Measurements from ENCODE around the gene CYGB.

Gene CYGB

DNA sequence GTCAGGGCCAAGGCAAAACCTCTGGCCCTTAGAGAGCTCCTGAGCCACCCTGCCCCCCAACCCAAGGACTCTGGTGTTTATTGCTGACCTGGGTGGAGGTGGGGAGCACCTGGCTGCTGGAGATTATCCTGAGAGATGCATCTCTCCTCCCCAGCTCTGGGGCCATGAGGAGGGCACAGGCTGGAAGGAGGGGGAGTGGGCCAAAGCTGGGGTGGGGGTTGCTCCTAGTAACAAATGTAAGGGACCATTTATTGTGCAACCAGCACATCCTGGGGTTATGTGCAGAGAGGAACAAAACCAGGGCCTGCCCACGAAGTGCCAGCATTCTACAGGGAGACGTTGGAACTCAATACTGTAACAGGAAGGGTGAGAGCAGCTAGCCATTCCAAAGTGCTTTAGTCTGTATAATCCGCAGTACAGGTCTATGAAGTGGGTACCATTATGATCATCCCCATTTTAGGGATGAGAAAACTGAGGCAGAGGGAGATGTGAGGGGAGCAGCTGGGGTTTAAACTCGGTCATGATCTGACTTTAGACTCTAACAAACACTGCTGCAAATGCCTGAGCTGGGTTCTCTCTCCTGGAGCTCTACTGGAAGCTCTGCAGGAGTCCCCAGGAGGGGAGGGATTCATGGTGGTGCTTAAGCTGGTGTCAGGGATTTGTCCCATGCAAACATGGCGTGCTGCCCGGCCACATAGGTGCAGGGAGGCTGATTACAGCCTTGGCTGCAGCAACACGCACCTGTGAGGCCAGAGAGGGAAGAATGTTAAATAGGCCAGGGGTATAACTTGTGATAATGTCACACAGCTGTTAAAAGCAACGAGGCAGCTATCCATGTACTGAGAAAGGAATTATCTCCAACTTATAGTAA lies 34.9 kb downstream of the CYGB start:
- in situ Hi-C loops (cut with MboI; ENCODE audit: low sequenced_read_pairs): loop anchor here (10.0 to 25.0 kb wide), 2 partner anchors 90 to 198 kb away; partner anchors contain the start of gene QRICH2

DNA sequence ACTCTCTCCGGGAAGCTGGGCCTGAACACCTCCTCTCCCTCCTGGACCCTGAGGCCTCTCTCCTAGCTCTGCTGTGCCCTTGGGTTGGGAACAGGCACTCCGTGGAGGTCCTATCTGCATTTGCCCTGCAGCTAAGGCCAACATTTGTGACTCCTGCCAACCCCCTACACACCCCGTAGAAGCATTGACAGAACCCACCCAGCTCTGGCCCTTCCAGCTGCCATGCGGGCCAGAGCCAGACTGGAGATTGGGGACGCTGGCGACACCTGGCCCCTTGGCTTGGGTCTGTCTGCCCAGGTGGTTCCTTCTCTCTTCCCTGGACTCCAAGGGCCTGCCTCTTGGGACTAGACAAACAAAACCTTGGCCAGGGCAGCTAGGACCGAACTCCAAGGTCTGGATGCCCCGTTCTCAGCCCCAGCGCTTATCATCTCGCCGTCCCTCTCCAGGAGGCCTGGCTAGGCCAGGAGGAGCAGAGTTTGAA lies 35.6 kb downstream of the CYGB start:
- in situ Hi-C loops (cut with MboI; ENCODE audit: low sequenced_read_pairs): loop anchor here (10.0 to 25.0 kb wide), 2 partner anchors 90 to 197 kb away; partner anchors contain the start of gene QRICH2

DNA sequence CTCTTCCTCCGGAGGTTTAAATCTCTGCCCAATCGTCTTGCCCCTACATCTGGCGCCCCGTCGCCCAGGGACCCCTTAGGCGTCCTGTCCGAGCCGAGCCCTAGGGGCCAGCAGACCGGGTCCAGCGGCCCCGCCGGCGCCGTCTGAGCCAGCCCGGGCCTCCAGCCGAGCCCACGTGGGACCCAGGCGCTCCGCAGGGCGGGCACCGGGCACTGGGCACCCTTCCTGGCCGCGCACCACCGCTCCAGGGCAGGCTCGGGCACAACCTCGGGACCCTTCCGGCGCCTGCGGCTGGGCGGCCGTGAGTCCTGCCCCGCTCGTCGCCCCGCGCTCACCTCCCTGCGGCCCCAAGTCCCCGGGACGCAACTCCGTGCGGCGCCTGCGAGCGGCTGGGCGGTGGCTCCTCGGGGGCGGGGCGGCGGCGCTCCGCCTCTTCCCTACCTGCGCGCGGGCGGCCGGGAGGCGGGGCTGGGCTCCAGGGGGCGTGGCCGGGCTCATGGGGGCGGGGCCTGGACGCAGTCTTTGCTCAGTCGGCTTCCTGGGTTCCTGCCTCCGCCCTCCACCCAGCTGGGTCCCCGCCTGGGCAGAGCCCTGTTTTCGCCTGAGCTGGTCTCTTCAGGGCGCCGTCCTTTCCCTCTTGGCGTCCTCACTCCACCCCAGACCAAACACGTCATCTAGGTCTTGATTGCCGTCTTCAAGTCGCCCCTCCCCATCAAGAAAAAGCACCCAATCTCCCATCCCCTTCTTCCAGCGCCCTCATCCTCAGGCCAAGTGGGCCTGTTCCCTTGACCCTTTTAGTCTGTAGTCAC lies 36.3 kb downstream of the CYGB start, which contains the start of gene RHBDF2:
Gene RHBDF2 (minus strand): TSS at position 406 of the 809 bp plus-strand sequence. CDS start 19,899 bp downstream, outside the sequence.
- in situ Hi-C loops (cut with MboI; ENCODE audit: low sequenced_read_pairs): loop anchor here (10.0 to 25.0 kb wide), 2 partner anchors 89 to 196 kb away; partner anchors contain the start of gene QRICH2

DNA sequence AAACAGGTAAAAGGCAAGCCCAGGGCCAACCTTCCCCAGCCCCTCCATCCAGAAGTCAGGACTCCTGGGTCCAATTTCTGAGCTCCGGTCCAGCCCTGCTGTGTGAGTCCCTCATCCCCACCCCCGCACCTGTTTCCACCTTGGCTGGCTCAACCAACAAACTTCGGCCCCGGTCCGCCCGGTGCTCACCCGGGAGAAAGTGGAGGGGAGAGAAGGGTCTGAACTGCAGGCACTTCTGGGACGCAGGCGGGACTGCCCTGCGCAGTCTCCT lies 36.8 kb downstream of the CYGB start:
- in situ Hi-C loops (cut with MboI; ENCODE audit: low sequenced_read_pairs): loop anchor here (10.0 to 25.0 kb wide), 2 partner anchors 88 to 196 kb away; partner anchors contain the start of gene QRICH2

DNA sequence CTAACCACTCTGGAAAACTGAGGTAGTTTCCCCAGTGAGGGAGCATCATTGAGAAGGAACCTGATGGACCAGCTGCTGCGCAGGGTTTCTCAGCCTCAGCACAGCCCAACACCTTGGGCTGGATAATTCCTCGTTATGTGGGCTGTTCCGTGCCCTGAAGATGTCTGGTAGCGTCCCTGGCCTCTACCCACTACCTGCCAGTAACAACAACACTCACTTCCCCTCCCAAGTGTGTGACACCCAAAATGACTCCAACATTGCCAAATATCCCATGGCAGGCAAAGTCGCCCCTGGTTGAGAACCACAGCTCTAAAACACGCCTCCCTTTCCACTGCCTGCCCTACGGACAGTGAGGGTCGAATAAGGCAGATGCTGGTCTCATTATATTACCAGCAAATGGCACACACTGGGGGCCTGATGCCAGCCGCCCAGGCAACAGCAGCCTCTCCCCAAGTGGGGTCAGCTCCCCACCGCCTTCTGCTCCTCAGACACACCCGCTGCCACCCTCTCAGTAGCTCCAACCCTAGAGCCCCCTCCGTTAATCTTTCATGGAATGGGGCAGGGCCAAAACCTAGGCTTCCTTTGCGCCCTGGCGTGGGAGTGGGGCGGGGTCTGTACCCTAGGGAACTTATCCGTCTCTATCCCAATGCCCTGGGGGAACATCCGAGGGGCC lies 37.3 kb downstream of the CYGB start:
- in situ Hi-C loops (cut with MboI; ENCODE audit: low sequenced_read_pairs): loop anchor here (10.0 to 25.0 kb wide), 2 partner anchors 88 to 195 kb away; partner anchors contain the start of gene QRICH2

DNA sequence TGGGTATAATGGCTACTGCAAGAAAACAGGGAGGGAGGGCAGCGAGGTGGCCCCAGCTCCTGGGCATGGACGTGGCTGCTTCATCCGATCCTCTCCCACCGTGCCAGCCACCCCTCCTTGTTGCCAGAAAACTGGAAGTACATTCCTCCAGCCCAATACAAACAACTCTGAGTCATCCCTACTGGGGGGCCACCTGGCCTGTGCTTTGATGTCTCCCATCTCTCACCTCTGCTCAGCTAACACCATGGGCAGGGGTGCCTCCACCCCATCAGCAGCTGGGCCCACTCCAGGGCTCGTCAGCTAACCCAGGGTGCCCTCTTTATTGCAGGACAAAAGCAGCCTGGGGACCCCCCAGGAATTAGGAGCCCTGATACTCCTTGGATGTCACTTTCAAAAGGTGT lies 38.2 kb downstream of the CYGB start:
- in situ Hi-C loops (cut with MboI; ENCODE audit: low sequenced_read_pairs): no loop called here

DNA sequence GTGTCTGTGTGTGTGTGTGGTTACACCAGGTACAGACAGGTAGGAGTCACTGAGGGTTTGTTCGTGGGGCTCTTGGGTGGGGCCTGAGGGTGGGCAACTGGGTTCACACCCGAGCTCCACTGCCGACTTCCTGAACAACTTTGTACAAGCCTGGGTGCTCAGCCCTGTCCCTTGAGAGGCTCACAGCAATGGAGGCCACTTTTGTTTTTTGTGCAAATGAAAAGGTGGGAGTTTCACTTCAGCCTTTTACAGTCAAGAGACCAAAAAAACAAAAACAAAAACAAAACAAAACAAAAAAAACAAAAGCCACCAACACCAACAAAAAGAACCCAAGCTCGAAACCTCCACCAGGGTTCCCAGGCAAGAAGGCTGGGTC lies 38.6 kb downstream of the CYGB start:
- in situ Hi-C loops (cut with MboI; ENCODE audit: low sequenced_read_pairs): no loop called here

DNA sequence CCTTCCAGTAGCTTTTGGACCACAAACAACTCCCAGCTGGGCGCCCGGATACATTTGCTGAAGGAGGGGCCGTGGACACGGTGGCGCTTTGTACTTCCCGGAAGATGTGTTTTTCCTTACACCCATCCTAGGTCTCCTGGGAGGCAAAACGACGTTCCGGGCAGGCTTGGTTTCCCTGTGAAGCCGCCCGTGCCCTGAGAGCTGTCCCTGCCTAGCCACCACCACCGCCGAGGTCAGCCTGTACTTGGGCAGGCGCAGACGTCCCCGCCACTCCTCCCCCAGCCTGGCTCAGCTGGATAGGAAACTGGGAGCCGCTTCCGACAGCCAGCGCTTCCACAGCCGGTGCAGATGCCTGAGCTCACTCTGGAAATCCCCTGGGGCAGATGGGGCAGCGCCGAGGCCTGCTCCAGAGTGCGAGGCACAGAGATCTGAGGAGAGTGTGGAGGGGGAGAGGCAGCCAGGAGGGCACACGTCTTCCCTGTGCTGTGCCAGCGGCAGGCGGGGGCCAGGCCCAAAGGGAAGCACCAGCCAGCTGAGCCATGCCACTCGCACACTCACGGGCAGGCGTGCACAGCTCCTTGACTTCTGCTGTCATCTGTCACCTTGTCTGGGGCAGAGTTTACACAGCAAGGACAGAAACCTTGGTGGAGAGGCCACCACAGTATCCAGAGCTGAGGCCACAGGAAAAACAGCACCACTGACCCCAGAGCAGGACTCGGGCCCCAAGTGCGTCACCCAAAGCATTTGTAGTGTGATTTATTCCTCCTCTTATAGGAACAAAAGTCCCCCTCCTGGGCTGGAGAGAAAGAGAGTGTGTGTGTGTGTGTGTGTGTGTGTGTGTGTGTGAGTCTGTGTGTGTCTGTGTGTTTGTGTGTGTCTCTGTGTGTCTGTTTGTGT lies 39.3 kb downstream of the CYGB start:
- in situ Hi-C loops (cut with MboI; ENCODE audit: low sequenced_read_pairs): no loop called here

DNA sequence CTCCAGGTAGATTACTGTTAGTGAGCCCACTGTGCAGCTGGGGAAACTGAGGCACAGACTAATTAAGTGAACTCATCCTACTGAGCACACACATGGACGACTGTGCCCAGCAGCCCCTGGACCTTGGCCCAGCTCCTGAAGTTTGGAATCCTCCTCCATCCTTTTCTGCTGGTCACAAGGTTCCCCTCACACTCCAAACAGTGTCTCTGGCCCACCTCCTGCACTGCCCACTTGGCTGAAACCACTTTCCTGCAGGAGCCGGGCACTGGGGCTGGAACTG lies 39.9 kb downstream of the CYGB start:
- in situ Hi-C loops (cut with MboI; ENCODE audit: low sequenced_read_pairs): no loop called here

DNA sequence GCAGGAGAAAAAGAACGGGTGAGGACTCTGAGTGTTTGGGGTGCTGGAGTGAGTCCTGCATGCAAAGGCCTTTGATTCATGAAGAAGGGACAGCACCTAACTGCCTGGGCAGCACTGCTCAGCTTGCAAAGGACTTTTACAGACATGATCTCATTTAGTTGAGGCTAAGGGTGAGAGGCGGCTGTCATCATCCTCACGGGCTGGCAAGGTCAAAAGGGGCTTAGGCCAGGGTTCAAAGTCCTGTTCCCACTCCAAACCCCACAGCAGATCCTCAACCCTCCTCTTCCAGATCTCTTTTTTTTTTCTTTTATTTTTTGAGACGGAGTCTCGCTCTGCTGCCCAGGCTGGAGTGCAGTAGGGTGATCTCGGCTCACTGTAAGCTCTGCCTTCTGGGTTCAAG lies 41.0 kb downstream of the CYGB start:
- in situ Hi-C loops (cut with MboI; ENCODE audit: low sequenced_read_pairs): no loop called here

DNA sequence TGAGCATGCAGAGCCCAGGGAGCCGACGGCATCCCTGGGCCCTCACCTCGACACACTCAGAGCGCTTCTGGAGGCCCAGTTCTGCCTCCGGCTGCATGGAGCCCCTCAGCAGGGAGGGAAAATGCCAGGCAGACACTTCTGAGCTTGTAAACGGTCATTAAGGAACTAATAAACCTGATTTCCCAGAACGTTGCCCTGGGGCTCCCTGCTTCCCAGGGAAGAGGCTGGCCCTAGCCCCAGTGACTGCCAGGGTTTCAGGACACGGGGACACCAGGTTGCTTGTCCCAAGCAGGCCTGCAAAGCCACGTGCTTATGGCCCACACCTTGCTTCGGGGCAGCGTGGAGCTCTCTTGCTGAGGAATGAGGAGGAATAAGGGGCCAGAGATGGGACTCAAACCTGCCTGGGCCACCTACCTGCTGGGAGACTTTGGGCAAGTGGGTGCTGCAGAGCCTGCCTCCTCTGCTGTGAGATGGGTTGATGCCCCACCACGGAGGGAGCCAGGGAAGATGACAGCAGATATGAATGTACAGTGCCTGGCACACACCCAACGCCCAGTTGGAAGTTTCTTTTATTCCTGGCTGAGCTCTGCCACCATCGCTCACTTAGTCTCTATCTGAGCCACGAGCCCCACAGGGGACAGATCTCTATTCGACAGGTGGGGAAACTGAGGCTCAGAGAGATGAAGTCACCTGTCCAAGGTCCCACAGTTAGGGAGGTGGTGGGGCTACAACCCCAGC lies 41.7 kb downstream of the CYGB start:
- in situ Hi-C loops (cut with MboI; ENCODE audit: low sequenced_read_pairs): no loop called here

DNA sequence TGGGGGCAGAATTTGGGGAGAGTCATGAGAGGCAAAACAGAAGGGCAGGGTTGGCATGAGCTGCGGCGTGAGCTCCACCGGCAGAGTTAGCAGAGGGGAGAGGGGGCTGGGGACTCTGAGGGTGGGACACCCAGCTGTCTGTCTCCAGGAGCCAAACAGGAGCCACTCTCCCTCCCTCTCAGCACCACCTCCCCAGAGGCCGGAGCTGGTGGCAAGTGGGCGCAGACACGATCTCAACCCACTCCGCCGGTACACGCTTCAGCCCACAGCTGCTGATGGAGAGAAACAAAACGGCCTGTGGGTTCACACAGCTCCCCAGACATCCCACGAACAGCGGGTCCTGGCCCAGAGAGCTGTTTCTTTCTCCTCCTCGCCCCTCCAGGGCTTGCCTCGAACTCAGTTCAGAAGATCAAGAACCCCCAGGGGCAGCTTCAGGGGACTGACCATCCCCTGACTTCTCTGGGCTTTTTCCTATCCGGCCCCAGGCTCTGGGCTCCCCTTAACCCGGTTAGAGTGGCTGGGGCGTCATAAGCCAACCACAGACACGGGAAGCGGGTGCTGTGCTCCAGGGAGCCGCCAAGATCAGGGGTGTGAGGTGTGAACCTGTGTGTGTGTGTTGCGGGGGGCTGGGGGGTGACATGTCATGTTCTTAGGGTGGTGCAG lies 43.9 kb downstream of the CYGB start:
- in situ Hi-C loops (cut with MboI; ENCODE audit: low sequenced_read_pairs): no loop called here

DNA sequence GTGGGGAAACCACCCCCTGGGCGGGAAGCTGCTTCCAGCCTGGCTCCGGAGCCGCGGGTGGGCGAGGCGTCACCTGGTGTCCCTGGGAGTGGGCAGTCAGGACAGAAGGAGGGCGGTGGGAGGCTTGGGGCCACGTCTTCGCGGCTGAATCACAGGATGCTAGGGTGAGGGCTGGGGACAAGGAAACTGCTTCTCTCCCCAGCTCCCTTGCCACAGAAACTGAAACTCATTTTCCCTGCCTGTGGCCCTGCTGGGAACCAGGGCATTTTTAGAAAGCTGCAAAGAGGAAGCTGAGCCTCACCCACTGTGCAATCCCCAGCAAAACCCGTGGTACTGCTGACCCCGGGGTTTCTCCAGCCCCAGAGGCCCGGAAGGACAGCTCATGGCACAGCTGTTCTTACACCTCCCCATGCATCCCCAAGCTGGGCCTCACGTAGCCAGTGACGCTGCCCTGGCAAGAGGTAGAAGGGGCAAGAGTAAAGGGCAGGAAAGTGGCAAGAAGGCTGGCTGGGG lies 44.5 kb downstream of the CYGB start:
- in situ Hi-C loops (cut with MboI; ENCODE audit: low sequenced_read_pairs): no loop called here

DNA sequence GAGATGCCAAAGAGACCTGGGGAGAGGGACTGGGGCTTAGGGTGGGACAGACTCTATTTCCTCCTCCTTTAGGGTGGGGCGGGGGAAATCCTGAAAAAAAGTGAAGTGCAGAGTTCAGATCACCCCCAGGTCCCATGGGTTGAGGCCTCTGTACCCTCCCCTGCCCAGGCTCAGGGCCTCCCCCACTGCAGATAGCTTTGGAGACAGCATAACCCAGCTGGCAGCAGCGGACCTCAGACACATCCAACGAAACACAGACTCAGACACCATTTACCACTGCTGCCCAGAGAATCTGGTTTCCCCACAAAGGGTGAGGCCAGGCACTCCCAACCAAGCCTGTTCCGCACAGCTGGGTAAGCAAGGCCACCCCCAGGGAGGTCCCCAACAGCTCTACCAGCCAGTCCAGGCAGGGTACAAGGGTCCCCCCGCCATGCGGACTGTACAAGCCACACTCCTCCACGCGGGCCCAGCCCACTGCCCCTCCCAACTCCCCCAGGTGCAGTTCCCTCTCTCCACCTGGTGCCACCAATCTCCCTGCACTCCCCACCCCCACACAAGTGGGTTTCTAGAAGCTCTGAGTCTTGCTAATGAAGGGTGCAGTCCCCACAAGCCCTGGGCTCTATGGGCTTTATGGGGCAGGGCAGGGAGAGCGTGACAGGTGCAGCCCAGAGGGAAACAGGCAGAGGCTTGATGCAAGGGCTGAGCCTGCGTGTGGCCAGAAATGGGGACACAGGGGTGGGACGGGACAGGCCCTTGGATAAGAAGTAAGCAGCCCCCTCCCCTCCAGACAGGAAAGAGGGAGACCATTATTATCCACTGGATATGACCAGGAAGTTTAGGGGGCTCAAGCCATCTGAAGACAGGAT lies 45.2 kb downstream of the CYGB start:
- in situ Hi-C loops (cut with MboI; ENCODE audit: low sequenced_read_pairs): no loop called here

DNA sequence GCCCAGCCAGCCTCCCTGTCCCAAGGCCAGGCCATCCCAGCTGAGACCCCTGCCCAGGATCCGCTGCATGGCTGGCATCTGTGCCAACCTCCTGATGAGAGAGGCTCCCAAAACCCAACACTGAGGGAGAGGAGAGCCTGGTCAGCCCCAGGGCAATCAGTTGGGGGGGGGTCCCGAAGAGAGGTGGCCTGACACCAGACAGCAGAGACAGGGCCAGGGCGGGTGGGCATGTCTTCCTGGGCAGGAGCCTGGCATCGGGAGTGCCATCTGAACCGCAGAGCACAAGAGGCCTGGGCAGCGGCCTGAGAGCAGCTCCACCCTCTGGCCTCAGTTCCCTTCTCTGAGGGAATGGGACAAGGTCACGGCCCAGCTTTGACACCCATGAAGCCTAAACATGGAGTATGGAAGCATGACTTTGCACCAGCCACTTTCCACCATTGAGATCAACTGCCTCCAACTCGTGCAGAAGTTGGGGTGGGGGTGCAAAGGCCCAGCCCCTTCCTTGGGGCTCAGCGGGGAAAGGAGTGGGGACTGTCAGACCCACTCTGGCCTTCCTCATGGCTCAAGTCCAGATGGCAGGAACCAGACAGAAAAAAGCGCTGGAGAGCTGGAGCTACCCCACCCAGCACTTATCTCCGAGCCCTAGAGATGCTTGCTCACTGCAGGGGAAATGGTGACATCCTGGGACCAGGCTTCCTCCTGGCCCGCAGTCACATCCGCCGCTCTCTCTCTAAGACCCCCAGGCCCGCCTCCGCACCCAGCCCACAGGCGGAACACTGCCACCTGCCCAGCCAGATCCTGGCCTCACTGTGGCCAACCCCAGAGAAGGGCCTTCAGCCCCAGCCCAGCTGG lies 46.0 kb downstream of the CYGB start:
- in situ Hi-C loops (cut with MboI; ENCODE audit: low sequenced_read_pairs): no loop called here

DNA sequence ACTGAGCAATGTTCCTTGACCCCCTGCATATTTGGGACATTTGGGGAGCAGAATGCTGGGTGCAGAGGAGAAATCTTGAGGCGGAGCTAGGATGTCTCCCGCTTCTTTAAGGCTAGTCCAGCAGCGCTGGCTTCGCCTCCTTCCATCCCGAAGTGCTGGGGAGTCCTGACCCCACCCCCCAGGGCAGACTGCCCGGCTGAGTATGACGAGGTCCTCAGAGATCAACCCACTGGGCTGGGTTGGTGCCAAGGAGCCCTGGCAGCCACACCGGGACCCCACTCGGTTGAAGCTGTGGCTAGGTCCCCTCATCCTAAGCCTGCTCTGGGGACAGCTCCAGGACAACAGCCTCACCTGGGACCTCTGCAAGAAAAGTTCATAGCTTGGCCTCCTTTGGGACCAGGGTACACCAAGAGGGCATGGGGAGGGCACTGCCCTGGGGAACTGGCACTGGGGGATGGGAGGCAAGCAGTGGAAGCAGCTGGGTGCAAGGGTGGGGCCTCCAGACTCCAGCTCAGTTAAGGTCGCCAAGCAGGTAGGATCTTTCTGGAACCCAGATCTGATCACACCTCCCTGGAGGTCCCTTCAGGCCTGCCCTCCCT lies 47.3 kb downstream of the CYGB start:
- in situ Hi-C loops (cut with MboI; ENCODE audit: low sequenced_read_pairs): no loop called here

All from HL-60/S4 (cell line).